Left lung (tissue), 10 donors: ENCODE measurements around the gene ZNF593. TPM values are rescaled to one million over a fixed set of nuclear protein-coding genes. Genes with fewer than 3 reads are reported as not detected.

Source experiments
- ATAC-seq: fragments of 200-7000 bp; cut with Tn5 transposase; one replicate; pipeline ENCODE4 v1.9.1; 2020; ENCODE audit warnings: moderate library complexity
- DNase-seq, 4 donors: peaks; one replicate each; pipeline ENCODE4 v3.0.0-alpha.2; 2013 to 2020
- H3K27ac ChIP-seq, 2 donors: fragments of 200-600 bp; sonication (generic) in 1 of 2; one replicate each; pipeline versions ENCODE4 v1.5.0 to v1.8.0; 2020 to 2021
- H3K27me3 ChIP-seq, 2 donors: fragments of 200-600 bp; sonication (generic) in 1 of 2; one replicate each; pipeline versions ENCODE4 v1.5.0 to v1.8.0; 2020 to 2021
- H3K36me3 ChIP-seq, 2 donors: fragments of 200-600 bp; sonication (generic) in 1 of 2; one replicate each; pipeline versions ENCODE4 v1.5.0 to v1.8.0; 2020 to 2021
- H3K4me1 ChIP-seq, 2 donors: fragments of 200-600 bp; one replicate each; pipeline ENCODE4 v1.8.0; 2021
- H3K4me3 ChIP-seq, 2 donors: fragments of 200-600 bp; sonication (generic) in 1 of 2; one replicate each; pipeline versions ENCODE4 v1.5.0 to v1.8.0; 2020 to 2021; ENCODE audit warnings: mild to moderate bottlenecking in 1 of 2
- H3K9me3 ChIP-seq, 2 donors: fragments of 200-600 bp; sonication (generic) in 1 of 2; one replicate each; pipeline versions ENCODE4 v1.5.0 to v1.8.0; 2020 to 2021
- CTCF ChIP-seq, 2 donors: fragments of 200-600 bp; sonication (generic) in 1 of 2; IDR thresholded peaks; one replicate each; pipeline versions ENCODE4 v1.5.0 to v1.8.0; 2021; ENCODE audit warnings: antibody characterized with exemption in 2 of 2
- intact Hi-C, 2 donors: fragments of 100-400 bp; cut with DNase I; formaldehyde crosslinking; loops; one replicate each; pipeline versions ENCODE4 v1.11.2 to v1.14.2; 2022
- polyA plus RNA-seq, 6 donors: library from polyadenylated mRNA; unstranded; fragments of 120-200 nt; gene quantifications; one replicate each; pipeline ENCODE4 v1.2.1, GENCODE V29; 2013; ENCODE audit not compliant: insufficient read length in 6 of 6
- total RNA-seq, 2 donors: library from RNA; stranded (reverse); fragmentation: NEBNext Ultra II Directional; extraction: Animal tissue kit (Norgen Biotek cat#: 25700); gene quantifications; one replicate each; pipeline ENCODE4 v1.2.1, GENCODE V29; 2021
- donor health status: DM: no; HTN: yes; CAD: no.
- donor health status: DM: no; HTN: no; CAD: no.

ZNF593 gene
- total and polyA plus RNA-seq, 8 donors = 8.7 to 32.2 (median 15.9) TPM

- DNase-seq (no peak), ATAC-seq (no peak)
- Histone ChIP-seq H3K27me3 (no peaks in the 10 kb centered on the region), H3K27ac (no peak overlapping the region), H3K4me3 (no peak overlapping the region), H3K9me3 (no peaks in the 10 kb centered on the region), H3K4me1 (no peaks in the 10 kb centered on the region), H3K36me3 (peaks cover 0 to 11% of the 10 kb centered on the region in 2 donors)
- intact Hi-C loops = no loop called here
- no peak for TF ChIP-seq CTCF (IDR thresholded peaks at IDR 0.05)
Observed at GRCh38 chr1:26191739-26192138, 22.0 kb downstream of the ZNF593 start.

GRCh38 chr1:26195805-26196204 lies 26.1 kb downstream of the ZNF593 start:
- no peak for DNase-seq
- Histone ChIP-seq H3K36me3 (no peaks in the 10 kb centered on the region), H3K27ac (no peak overlapping the region), H3K27me3 (no peaks in the 10 kb centered on the region), H3K4me3 (no peak overlapping the region), H3K4me1 (peaks cover 0 to under 1% of the 10 kb centered on the region in 2 donors), H3K9me3 (no peaks in the 10 kb centered on the region)
- TF ChIP-seq CTCF (IDR thresholded peaks at IDR 0.05) = no peak
- no peak for ATAC-seq
- intact Hi-C loops = no loop called here

- Histone ChIP-seq H3K27ac (no peak overlapping the region), H3K4me3 (no peak overlapping the region), H3K9me3 (no peaks in the 10 kb centered on the region), H3K27me3 (no peaks in the 10 kb centered on the region), H3K4me1 (peaks cover 0 to 14% of the 10 kb centered on the region in 2 donors), H3K36me3 (no peaks in the 10 kb centered on the region)
- no peak for TF ChIP-seq CTCF (IDR thresholded peaks at IDR 0.05)
- no peak for DNase-seq
- intact Hi-C loops = no loop called here
- no peak for ATAC-seq
Observed at GRCh38 chr1:26197301-26197700, 27.6 kb downstream of the ZNF593 start.

- DNase-seq (no peak), ATAC-seq (no peak)
- Histone ChIP-seq H3K27me3 (no peaks in the 10 kb centered on the region), H3K4me3 (no peak overlapping the region), H3K4me1 (peaks cover 0 to 14% of the 10 kb centered on the region in 2 donors), H3K27ac (no peak overlapping the region), H3K9me3 (no peaks in the 10 kb centered on the region), H3K36me3 (no peaks in the 10 kb centered on the region)
- no peak for TF ChIP-seq CTCF (IDR thresholded peaks at IDR 0.05)
- intact Hi-C loops = no loop called here
Observed at GRCh38 chr1:26197813-26198212, 28.1 kb downstream of the ZNF593 start.

- intact Hi-C loops = no loop called here
- H3K4me3 ChIP-seq = no peak overlapping the region
- peaks cover 0 to 14% of the 10 kb centered on the region in 2 donors for H3K4me1 ChIP-seq
- peaks cover 0 to 7% of the 10 kb centered on the region in 2 donors for H3K27me3 ChIP-seq
- ATAC-seq = no peak
- no peaks in the 10 kb centered on the region for H3K9me3 ChIP-seq
- TF ChIP-seq CTCF (IDR thresholded peaks at IDR 0.05) = no peak
- DNase-seq = no peak
- no peak overlapping the region for H3K27ac ChIP-seq
- no peaks in the 10 kb centered on the region for H3K36me3 ChIP-seq
Observed at GRCh38 chr1:26200413-26200812, 30.7 kb downstream of the ZNF593 start.
